NCI-H1436 treated with DMSO at 0.1 percent for 48 hours (cell line): Measurements from ENCODE around the gene TNS3.

Experiments
- DNase-seq: peaks from one replicate; lab custom pipeline; 2025; lab: John Stamatoyannopoulos, UW

TNS3 gene

DNA sequence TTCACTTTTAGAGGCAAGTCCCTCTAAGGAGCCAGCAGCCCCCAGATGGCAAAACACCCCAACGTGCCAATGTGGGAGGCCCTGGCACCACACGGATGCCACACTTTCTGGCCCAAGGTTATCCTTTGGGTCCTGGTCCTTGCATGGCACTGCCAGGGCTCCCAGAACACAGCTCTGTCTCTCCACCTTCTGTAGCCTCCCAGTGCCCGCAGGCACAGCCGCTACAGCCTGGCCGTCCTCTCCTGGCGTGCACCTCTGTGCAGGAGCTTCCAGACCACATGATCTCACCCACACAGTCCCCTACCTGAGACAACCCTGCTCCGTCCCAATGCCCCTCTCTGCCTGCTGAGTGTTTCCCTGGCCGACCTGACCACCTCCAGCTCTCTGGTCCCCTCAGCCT, 215.0 kb downstream of the TNS3 start:
- no peak for DNase-seq

- DNase-seq = no peak
Measured at GRCh38 chr7:47366211-47366610, 215.7 kb downstream of the TNS3 start.

- DNase-seq = no peak
Measured at GRCh38 chr7:47362984-47363383, 218.9 kb downstream of the TNS3 start.

DNA sequence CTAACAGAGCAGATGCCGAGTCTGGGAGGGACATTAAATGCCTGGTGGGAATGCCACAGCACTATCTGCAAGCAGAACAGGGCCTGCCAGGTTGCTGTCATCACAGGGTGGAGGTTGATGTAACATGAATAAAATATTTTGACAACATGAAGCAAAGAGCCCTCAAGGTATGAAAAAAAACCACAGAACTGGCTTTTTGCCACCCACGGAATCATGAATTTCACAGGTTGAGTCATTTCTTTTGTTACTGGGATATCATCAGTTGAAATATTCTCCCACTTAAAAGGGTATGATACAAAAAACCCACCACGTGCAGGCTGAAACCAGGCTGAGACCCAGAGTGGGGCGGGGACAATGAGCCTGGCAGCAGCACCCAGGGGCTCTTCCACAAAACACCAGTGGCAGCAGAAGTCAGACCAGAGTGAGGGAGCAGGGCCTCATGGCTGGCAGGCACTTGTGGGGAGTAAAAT, 220.1 kb downstream of the TNS3 start:
- DNase-seq = no peak

- no peak for DNase-seq
Measured at GRCh38 chr7:47361236-47361635, 220.7 kb downstream of the TNS3 start.

- no peak for DNase-seq
Measured at GRCh38 chr7:47360301-47360900, 221.5 kb downstream of the TNS3 start.

- no peak for DNase-seq
Measured at GRCh38 chr7:47358944-47359588, 222.8 kb downstream of the TNS3 start.

DNA sequence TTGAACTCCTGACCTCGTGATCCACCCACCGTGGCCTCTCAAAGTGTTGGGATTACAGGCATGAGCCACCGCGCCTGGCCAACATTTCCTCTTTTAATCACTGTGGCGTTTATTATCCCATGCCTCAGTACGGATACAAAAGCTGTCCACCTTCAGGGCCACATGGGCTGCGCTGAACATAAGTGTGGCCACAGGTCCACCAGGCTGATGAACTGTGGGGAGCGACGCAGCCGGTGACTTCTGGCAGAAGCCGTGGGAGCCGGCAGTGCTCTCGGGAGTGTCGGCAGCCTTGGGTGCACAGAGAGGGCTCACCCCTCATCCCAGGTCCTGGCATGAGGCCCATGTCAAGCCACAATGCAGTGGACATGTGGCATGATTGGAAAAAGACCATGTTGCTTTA, 223.6 kb downstream of the TNS3 start:
- no peak for DNase-seq

- DNase-seq = no peak
Measured at GRCh38 chr7:47357863-47358262, 224.0 kb downstream of the TNS3 start.

GRCh38 chr7:47357361-47357760, 224.6 kb downstream of the TNS3 start:
- DNase-seq = no peak

- no peak for DNase-seq
Measured at GRCh38 chr7:47356261-47356660, 225.7 kb downstream of the TNS3 start.

GRCh38 chr7:47355684-47356083, 226.2 kb downstream of the TNS3 start:
- no peak for DNase-seq

DNA sequence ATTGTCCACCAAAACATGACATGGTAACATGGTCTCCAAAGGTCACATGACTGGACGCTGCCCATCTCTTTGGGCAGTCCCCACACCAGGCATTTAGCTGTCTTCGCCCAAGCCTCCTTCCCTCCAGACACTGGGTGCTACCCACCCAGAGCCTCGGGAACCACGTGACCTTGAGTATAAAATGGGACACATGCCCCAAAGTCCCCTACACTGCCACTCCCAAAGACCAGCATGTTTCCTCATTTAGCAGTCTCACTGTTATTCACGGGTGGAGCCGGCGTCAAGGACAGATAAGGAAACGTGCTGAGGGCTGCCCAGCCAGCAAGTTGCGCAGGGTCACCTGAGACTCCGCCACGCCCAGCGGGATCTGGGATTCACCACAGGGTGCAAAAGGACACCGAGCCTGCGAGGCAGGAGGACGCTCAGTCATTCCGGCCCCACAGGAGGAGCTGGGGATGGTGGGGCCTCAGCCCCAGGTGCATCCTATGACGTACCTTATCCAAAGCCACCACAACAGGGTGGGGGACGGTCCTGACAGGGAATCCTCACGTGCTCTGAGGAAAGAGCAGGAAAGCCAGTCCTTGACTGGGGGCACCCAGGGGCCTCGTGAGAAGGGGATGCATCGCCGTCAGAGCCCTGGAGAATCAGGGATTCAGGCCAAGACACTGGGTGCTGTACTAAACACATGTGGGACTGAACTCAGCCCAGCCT, 226.9 kb downstream of the TNS3 start:
- DNase-seq = no peak

GRCh38 chr7:47354071-47354470, 227.8 kb downstream of the TNS3 start:
- no peak for DNase-seq

DNA sequence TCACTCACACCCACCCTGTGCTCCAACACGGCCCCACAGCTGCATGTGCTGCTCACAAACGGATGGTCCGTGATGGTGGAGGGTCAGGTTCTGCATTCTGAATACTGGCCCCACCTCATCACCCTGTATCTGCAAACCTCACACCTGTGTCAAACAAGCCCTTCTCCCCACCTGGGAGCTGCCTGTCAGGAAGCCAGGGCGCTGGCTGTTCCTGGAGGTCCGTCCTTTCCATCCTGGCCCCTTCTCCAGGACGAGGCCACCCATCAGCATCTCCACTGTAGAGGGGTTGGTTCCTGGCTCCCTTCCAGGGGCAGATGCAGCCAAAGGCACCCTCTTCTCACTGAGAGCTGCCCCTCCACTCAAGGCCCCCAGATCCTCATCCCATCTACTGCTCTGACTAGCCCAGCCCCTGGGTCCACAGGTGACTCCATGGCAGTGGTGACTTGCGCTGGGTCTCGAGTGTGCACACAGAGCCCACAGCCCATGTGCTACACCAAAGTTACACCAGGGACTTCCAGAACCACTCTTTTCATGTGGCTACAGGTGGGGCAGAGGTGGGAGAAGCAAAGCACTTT, 229.4 kb downstream of the TNS3 start:
- no peak for DNase-seq

- no peak for DNase-seq
Measured at GRCh38 chr7:47351233-47352154, 230.4 kb downstream of the TNS3 start.

DNA sequence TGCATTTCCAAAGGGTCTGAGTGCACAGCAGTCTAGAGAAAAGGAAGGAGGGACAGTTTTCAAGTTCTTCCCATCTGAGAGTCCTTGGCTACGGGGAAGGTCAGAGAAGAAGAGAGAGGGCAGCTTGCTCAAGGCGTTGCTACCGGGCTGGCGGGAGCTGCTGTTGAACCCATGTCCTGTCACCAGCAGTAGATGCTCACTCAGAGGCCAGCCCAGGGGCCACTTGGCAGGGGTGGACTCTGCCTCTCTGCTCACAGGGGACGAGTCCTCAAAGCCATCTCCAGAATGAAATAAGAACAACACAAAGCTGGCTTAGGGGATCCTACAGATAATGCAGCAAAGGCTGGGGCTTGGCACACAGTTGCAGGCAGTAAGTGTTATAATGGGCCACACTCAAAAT, 231.5 kb downstream of the TNS3 start:
- no peak for DNase-seq

- no peak for DNase-seq
Measured at GRCh38 chr7:47349401-47349800, 232.5 kb downstream of the TNS3 start.

DNA sequence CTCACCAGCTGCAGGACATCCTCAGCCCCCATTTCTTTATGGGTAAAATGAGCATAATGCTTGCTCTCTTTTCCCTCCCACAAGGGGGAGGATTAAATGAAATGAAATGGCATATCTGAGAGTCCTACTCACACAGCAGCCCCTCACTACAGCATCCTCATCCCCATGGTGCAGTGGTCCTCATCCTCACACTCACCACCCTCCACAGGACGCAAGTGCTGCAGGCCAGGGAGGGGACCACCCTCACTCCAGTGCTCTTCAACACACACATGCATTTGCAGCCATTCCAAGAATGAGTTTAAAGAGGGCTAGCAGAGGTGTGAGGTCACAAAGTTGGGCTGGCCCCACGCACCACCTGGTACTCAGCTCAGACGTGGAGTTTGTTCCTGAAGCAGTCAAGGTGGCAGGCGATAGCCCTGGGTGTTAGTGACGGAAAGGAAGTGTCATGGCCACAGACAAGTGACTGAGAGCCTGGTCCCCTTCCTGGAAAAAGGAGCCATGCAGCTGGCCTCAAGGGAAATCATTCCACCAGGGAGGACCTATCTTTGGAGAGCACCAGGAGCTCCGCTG, 234.0 kb downstream of the TNS3 start:
- no peak for DNase-seq

GRCh38 chr7:47347346-47347745, 234.6 kb downstream of the TNS3 start:
- DNase-seq = no peak

- no peak for DNase-seq
Measured at GRCh38 chr7:47346377-47346914, 235.5 kb downstream of the TNS3 start.
